ENCODE data around the gene NSD2.
"Not testable (repeated sequence)": the region's sequence is repeated elsewhere in the genome, so short reads cannot be mapped to it uniquely, and the experiment has no call there.

The NSD2 gene

DNA sequence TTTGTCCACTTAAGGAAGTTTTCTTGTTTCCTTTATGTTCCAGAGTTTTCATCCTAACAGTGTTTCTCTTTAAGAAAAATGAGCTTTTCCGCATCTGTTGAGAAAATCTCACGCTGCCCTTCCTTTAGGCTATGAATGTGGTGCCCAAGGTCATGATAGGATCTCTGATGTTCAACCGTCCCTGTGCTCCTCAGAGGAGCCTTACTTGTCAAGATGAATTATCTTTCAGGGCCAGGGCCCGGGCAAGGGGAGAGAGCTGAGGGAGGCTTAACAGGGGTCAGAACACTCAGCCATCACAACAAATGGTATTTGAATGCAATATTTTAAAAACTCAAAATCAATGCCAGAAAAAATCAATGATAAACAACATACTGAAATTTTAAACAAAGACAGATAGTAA, 143.8 kb downstream of the NSD2 start:
- DNase-seq (ENCODE audit: extremely low spot score, insufficient read length, low read depth), result no peak
- no peak for FAIRE-seq

DNA sequence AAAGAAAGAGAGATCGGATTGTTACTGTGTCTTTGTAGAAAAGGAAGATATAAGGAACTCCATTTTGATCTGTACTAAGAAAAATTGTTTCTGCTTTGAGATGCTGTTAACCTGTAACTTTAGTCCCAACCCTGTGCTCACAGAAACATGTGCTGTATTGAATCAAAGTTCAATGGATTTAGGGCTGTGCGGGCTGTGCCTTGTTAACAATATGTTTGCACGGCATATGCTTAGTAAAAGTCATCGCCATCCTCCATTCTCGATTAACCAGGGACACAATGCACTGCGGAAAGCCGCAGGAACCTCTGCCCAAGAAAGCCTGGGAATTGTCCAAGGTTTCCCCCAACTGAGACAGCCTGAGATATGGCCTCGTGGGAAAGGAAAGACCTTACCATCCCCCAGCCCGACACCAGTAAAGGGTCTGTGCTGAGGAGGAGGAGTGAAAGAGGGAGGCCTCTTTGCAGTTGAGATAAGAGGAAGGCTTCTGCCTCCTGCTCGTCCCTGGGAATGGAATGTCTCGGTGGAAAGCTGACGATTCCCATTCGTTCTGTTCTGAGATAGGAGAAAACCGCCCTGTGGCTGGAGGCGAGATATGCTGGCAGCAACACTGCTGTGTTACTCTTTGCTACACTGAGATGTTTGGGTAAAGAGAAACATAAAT, 150.3 kb downstream of the NSD2 start:
- DNase-seq (ENCODE audit: extremely low spot score, insufficient read length, low read depth); FAIRE-seq: not testable (repeated sequence)

DNA sequence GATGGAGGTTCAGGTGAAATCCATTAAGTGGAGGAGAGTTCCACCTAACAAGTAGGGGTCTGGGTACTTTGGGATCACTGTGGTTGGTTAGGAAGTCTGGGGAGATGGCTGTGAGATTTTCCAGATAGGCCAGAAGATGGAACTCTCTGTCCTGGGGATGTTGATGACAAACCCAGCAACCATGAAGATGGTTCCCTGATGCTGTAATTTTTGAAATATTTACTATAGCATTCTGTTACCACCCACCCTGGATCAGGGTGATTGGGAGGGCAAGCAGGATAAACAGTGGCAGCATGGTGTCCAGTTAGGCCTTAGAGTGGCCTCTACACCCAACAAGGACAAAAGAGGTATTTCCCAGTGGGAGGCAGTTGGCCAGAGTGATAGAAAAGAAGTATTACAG, 153.5 kb downstream of the NSD2 start:
- FAIRE-seq (no peak), DNase-seq (ENCODE audit: extremely low spot score, insufficient read length, low read depth) (no peak)

- FAIRE-seq, result no peak
- no peak for DNase-seq (ENCODE audit: extremely low spot score, insufficient read length, low read depth)
Measured at GRCh38 chr4:2025817-2026216, 154.6 kb downstream of the NSD2 start.

DNA sequence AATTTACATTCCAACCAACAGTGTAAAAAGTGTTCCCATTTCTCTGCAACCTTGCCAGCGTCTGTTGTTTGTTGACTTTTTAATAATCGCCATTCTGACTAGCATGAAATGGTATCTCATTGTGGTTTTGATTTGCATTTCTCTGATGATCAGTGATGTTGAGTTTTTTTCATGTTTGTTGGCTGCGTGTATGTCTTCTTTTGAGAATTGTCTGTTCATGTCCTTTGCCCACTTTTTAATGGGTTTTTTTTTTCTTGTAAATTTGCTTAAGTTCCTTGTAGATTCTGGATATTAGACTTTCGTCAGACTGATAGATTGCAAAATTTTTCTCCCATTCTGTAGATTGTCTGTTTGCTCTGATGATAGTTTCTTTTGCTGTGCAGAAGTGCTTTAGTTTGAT, 155.9 kb downstream of the NSD2 start:
- not testable (repeated sequence) for FAIRE-seq

DNA sequence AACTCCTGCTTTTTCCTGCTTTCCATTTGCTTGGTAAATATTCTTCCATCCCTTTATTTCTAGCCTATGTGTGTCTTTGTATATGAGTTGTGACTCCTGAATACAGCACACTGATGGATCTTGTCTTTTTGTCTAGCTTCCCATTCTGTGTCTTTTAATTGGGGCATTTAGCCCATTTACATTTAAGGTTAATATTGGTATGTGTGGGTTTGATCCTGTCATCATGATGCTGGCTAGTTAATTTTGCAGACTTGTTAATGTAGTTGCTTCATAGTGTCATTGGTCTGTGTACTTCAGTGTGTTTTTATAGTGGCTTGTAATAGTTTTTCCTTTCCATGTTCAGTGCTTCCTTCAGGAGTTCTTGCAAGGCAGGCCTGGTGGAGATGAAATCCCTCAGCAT, 160.0 kb downstream of the NSD2 start:
- not testable (repeated sequence) for DNase-seq (ENCODE audit: extremely low spot score, insufficient read length, low read depth); FAIRE-seq

More for the DNA sequence above, 155.9 kb downstream of the NSD2 start:
- DNase-seq (ENCODE audit: extremely low spot score, insufficient read length, low read depth), result not testable (repeated sequence)

All from GM18507 (cell line).